ENCODE results near the gene ADAMTSL3.

DNA sequence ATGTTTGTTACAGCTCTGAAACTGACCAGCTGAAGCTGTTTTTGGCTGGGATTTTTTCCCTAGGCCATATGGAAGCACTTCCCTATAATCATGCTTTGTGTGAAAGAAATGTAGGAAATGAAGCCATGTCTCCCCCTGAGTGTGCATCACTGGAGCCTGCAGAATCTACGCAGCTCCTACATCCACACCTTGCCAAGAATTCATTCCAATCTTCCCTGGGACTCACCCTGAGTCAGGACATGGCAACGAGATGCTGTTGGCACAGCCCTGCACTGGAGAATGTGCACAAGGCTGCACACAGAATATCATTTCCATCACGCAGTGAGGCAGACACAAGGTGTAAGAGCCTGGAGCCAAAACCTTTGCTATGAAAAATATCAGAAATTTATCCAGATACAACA lies 189.5 kb downstream of the ADAMTSL3 start:
- TF ChIP-seq CTCF (conservative IDR thresholded peaks at IDR 0.05) (no peak), ZFX (IDR thresholded peaks at IDR 0.05) (no peak)

All from C4-2B (cell line).